ENCODE results near the gene ELOVL5.
"Not testable (repeated sequence)": the region's sequence is repeated elsewhere in the genome, so short reads cannot be mapped to it uniquely, and the experiment has no call there.

The ELOVL5 gene

DNA sequence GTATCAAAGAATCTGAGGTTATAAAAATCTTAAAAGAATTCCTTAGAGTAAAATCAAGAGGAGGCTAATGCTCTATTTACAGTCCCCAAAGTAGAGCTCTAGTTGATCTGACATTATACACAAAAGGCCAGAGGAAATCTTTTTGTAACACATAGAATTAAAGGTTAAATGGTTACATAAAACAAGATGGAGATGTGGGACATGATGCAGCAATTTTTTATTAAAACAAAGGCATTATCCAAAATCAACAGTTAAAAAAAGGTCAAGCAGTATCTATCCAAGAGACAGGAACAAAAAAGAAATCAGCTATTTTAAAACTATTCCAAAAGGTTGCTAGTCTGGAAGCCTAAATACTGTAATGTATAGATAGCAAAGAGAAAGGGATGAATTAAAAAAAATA, 20.4 kb downstream of the ELOVL5 start:
- DNase-seq (ENCODE audit: low read depth), result no peak

DNA sequence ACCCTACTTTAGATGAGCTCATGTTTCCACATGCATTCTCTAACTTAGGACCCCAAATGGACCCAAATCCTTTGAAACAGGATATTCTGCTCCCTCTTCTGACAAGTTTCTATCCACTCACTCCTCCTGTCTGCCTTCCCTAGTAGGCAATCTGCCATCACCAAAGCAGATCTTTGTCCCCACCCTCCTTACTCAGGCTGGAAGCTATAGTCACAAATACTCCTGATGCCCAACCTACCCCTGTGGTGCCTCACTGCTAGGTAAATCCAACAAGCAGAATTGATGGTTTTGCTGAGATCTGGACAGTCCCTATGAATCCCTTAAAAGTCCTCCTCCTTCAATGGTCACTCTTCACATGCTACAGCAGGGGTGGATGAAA, 21.7 kb downstream of the ELOVL5 start:
- no peak for DNase-seq (ENCODE audit: low read depth)

DNA sequence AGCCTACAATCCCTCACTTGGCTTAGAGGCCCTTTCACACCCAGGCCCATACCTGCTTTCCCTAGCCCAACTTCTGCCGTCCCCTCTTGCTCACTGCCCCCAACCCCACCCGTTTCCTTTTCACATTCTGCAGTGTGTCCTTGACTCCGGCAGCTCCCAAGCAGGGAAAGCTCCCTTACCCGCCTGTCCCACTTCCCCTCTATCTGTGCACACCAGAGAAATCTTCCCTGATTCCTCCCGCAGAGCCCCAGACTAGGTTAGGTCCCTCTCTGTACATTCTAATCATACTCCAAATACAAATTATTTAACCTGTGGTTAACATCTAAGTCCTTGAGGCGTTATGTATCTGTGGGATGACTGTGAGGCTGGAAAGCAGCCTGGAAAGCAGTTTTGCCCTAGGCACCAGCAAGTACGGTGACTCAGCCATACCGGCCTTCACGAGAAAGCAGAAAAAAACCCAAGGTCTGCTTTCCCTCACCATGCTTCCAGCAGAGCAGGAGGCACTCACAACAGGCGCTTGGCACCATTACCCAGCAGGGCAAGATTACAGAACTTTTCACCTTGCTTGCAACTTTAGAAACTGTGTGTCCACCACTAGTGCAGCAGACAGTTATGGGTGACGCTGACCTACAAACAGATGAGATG, 22.3 kb downstream of the ELOVL5 start:
- peak; percentile 89 for DNase-seq (ENCODE audit: low read depth)

DNA sequence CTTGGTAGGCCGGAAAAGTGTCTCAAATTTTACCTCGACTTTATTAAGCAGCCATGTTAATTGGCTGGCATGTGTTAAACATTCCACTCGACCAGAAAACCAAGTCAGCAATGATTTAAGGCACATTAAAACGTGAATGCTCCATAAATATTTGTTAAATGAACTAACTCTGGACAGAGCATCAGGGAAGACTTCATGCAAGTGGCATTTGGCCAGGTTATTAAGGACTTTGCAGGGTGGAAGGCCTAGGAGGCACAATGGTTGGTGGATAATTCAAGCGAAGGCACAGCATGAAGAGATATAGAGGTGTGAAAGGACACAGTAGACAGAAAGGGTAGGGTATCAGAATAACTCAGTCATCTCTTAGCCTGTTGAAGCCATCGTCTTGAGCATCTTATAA, 23.0 kb downstream of the ELOVL5 start:
- no peak for DNase-seq (ENCODE audit: low read depth)

DNA sequence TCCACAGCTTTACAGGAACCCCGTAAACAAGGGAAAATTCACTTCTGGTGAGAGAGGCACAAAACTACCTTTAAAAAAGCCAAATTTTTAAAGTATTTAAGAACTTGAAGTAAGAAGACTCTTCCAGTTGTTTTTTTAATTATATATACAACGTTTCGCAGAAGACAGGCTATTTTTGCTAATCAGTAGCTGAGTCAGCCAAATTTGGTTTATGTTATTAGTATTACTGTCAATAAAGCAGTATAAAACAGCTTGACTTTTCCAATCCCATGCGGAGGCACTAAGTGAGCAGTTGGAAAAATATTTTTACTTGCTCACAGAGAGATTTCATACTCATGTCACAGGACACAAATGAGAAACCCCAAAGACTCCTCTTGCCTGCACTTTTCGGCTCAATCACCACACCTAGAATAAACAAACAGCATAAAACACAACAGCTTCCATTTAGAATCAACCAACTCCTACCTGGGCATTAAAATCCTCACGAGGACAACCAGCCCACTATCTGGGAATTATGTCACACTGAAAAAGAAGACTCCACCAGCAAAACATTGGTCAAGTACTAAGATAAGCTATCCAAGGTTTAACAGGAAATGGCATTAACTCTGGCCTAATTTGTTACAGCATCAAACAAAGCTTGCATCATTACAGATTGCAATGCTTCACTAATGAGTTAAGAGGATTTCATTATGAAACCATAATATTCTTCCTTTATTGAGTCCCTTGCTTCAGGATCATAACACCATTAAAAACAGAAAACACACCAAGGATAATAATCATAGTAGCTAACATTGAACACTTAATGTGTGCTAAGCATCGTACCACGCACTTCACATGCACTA, 26.3 kb downstream of the ELOVL5 start:
- no peak for DNase-seq (ENCODE audit: low read depth)

DNA sequence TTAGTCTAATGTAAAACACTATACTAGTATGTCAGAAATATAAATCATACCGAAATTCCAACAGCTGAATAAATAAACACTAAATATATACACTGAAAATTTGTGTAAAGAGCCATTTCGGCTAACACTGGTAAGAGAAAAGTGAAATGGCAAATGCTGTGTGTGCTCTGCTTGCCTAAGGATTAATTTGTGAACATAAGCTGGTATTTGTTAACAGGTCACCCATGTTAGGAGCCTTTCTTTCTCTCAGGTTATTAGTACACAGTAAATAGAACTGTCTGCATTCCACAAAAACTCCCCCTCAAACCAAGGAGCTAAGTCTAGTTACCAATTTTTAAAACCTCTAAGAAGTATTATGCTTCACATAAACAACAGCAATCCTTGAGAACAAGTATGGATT, 27.0 kb downstream of the ELOVL5 start:
- DNase-seq (ENCODE audit: low read depth), result no peak

GRCh38 chr6:53320964-53321363, 27.8 kb downstream of the ELOVL5 start:
- no peak for DNase-seq (ENCODE audit: low read depth)

- DNase-seq (ENCODE audit: low read depth), result no peak
Observed at GRCh38 chr6:53318429-53318828, 30.3 kb downstream of the ELOVL5 start.

- no peak for DNase-seq (ENCODE audit: low read depth)
Observed at GRCh38 chr6:53317861-53318260, 30.9 kb downstream of the ELOVL5 start.

GRCh38 chr6:53317299-53317698, 31.5 kb downstream of the ELOVL5 start:
- DNase-seq (ENCODE audit: low read depth), result not testable (repeated sequence)

DNA sequence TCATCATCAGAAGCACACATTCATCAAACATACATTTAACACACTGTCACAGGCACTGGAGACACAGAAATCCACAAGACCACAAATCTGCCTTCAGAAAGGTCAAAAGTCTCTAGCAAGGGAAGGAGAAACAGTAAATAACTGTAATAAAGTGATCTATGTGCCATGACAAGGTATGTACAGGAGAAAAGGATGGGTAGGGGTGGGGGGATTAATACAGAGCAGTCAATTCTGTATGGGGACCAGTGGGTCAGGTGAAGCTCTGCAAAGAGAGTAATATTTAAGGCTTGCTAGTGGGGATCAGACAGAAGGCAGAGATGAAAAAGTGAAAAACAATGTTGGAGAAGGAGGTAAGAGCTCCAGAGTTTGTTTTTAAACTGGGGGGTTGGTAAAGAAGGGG, 32.6 kb downstream of the ELOVL5 start:
- no peak for DNase-seq (ENCODE audit: low read depth)

DNA sequence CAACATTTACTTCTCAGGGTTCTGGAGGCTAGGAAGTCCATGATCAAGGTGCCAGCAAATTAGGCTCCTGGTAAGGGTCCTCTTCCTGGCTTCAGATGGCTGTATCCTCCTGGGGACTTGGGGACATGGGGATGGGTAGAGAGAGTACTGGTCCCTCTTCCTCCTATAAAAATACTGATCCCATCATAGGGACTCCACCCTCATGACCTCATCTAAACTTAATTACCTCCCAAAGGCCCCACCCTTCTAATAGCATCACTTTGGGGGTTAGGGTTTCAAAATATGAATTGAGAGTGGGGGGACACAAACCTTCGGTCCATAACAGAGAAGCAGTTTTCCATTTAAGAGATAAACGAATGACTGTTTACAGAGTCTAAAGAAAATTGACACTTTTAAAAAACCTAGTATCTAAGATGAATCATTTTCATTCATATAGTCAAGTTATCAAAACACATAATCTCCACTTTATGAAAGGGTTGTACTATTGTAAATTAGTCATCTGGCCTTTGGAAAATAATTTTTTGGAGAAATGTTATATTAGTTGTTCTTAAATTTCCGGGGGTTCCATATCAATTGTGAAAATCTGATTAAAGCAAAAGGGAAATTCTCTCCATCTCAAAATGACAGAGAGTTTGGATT, 33.5 kb downstream of the ELOVL5 start:
- no peak for DNase-seq (ENCODE audit: low read depth)

DNA sequence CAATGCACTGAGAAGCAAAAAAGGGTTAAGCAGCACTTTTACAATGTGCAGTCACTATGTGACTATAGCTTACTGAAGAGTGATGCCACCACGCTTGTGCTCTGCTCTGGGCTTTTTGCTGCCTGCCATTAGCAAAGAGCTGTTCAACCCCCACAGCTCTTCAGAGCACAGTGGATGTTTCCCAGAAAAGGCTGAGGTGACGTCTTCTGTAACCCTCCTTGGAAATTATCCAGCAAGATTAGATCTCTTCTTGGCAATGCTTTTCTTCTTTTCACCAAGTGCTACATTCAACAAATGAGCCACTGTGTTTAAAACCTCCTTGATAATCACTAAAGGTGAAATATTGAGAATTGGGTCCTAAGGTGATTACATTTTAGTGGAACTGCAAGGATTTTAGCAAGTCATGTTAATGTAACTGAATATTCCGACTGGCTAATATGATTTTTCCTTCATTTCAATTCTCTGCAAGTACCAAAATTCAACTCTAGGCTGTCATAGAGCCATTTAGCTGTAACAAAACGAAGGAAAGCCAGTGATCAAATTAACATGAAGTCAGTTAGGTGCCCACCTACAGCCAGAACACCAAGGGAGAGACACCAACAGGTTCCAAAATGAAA, 34.9 kb downstream of the ELOVL5 start:
- no peak for DNase-seq (ENCODE audit: low read depth)

GRCh38 chr6:53312355-53312754, 36.4 kb downstream of the ELOVL5 start:
- DNase-seq (ENCODE audit: low read depth), result no peak

DNA sequence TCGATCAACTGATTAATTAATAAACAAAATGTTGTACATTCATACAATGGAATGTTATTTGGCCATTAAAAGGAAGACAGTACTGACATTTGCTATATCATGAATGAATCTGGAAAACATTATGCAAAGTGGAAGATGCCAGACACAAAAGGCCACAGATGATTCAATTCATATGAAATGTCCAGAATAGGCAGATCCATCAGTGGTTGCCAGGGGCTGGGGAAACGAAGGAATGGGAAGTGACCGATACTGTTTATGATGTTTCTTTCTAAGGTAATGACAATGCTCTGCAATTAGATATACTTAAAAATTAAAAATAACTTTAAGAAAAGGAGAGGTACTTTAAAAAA, 37.2 kb downstream of the ELOVL5 start:
- no peak for DNase-seq (ENCODE audit: low read depth)

GRCh38 chr6:53310771-53311585, 37.8 kb downstream of the ELOVL5 start:
- DNase-seq (ENCODE audit: low read depth), result no peak

DNA sequence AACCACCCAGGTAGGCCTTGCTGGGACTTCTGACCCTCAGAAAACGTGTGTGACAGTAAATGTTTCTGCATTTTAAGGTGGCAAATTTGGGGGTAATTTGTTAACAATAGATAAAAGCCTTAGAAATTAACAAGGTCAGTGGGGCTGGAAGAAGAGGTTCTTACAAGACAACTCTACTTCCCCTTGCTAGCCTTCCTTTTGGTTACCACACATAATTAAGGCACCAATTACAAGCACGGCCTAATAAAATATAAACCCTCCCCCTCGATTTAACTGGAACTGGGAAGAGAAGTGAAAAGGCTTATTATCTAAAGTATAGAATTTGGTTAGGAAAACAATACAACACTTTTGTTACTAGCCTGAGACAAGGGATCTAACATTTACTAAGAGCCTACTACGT, 38.8 kb downstream of the ELOVL5 start:
- DNase-seq (ENCODE audit: low read depth), result no peak

DNA sequence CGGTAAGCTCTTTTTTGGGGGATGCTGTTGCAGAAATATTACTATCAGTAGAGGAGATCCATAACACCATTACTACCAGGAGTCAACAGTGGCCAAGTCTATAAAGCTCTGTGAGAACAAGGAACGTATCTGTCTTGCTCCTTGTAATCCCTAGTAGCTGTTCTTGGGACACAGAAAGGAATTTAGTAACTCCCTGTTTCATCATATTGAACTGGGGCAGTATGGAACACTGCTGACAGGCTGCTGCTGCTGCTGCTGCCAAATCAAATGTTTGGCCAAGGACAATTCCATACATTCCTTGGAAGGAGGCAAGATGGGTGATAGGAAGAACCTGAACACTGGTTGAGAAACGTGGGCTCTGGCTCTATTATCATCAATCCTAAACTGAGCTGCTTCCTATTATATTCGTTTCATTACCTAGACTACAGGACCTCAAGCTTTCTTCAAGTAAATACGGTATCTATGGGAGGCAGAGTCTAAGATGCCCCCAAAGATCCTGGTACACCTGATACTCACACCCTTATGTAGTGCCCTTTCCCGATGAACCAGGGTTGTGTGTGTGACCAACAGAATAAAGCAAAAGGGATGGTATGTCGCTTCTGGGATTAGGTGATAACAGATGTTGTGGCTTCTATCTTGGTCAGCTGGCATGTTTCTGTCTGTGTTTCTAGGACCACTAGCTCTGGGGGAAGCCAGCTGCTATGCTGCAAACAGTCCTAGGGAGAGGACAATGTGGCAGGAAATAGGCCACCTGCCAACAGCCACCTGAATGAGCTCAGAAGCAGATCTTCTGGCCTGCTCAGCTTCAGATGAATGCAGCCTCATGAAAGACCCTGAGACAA, 39.5 kb downstream of the ELOVL5 start:
- DNase-seq (ENCODE audit: low read depth), result no peak

DNA sequence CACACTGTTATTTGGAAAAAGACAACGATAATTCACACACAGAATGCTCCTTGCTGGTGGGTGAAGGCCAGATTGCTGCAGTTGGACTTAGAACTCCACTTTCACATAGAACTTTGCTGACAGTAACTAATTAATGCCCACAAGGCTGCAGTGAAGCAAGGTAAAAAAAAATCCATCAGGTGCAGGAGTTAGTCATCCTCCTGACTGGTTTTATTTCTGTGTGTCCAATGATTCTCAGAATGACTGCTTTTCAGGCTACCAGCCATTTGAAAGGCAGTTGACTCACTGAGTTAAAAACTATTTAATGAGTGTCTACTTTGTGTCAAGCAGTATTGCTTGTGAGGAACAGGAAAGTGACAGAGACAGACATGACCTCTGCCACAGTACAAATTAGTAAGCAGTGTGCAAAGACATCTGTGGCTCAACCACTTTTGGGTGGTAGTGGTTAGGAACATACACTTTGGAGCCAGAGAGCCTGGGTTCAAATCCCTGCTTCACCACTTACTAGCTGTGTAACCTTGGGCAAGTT, 41.9 kb downstream of the ELOVL5 start:
- DNase-seq (ENCODE audit: low read depth), result no peak

DNA sequence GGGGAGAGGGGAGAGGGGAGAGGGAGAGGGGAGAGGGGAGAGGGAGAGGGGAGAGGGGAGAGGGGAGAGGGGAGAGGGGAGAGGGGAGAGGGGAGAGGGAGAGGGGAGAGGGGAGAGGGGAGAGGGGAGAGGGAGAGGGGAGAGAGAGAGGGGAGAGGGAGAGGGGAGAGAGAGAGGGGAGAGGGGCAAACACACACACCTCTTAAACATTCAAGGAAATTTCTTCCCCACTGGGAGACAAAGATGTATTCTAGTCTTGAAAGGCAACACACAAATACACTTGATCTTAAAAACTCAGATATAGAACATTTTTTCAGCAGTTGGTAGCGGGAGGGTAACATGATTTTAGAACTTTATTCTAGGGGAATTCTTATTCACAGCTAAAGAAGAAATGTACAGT, 42.5 kb downstream of the ELOVL5 start:
- not testable (repeated sequence) for DNase-seq (ENCODE audit: low read depth)

DNA sequence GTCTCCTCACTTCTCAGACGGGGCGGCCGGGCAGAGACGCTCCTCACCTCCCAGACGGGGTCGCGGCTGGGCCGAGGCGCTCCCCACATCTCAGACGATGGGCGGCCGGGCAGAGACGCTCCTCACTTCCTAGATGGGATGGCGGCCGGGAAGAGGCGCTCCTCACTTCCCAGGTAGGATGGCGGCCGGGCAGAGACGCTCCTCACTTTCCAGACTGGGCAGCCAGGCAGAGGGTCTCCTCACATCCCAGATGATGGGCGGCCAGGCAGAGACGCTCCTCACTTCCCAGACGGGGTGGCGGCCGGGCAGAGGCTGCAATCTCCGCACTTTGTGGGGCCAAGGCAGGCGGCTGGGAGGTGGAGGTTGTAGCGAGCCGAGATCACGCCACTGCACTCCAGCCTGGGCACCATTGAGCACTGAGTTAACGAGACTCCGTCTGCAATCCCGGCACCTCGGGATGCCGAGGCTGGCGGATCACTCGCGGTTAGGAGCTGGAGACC, 43.2 kb downstream of the ELOVL5 start:
- DNase-seq (ENCODE audit: low read depth), result not testable (repeated sequence)

All from stromal cell of bone marrow (primary cell).